ENCODE data around the gene DDX6. TPM values are rescaled to one million over a fixed set of nuclear protein-coding genes. Genes with fewer than 3 reads are reported as not detected.

DDX6 gene
- total and polyA plus RNA-seq, 2 of the 8 experiments (the other 6 are each of a cell fraction or from before 2014, with no cell fraction given): 29.8 to 181 TPM

DNA sequence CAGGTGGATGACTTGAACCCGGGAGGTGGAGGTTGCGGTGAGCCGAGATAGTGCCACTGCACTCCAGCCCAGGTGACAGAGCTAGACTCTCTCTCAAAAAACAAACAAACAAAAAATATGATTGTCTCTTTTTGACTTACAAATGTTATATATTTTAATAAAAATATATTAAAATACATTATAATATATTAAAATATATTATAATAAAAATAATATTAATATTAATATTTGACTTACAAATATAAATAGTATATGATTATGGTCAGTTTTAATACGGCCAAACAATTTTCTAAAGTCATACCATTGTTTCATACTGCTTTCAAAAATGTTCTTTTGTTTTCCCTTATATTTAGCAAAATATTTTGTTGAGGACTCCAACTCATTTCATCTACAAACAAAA, 27.2 kb upstream of the DDX6 start:
- H4K5ac ChIP-seq (ENCODE audit: insufficient read length, low read depth, low read length): no peak overlapping the region
- H3K56ac ChIP-seq (replicated peaks; ENCODE audit: insufficient read length, low read depth, low read length): no peak overlapping the region
- no peak overlapping the region for H4K8ac ChIP-seq (ENCODE audit: extremely low read depth, insufficient read depth, low read length)
- H3K79me1 ChIP-seq (ENCODE audit: low read depth, low read length): no peaks in the 10 kb centered on the region
- no peak overlapping the region for H2BK5ac ChIP-seq (ENCODE audit: low read depth, low read length)
- H3K18ac ChIP-seq (ENCODE audit: extremely low read depth, low read length): no peak overlapping the region
- H4K20me1 ChIP-seq (replicated peaks in 1 of 2; ENCODE audit: control insufficient read depth in 1 of 2, insufficient read depth in 2 of 2, low read length in 2 of 2): no peaks in the 10 kb centered on the region
- WGBS, 2 experiments (ENCODE audit: extremely low coverage in 1 of 2, insufficient coverage in 1 of 2, insufficient read length in 1 of 2, insufficient replicate concordance in 2 of 2, low coverage in 1 of 2, low lambda C conversion rate in 2 of 2, missing lambda C conversion rate in 1 of 2): 93% methylated on average over 4 of the region's 4 CpGs; no CpG with 5 or more reads in 1 of the 2 experiments
- H2AK5ac ChIP-seq (ENCODE audit: low read depth, low read length): no peak overlapping the region
- no peak overlapping the region for H3K23ac ChIP-seq (ENCODE audit: insufficient read length)
- no peak overlapping the region for H4K91ac ChIP-seq (replicated peaks; ENCODE audit: insufficient read length, low read length)
- peaks cover 0 to 7% (median 0%) of the 10 kb centered on the region in 4 experiments; a peak in 4 of 7 replicates for H3K4me1 ChIP-seq (replicated peaks in 1 of 4; ENCODE audit: control insufficient read depth in 3 of 4, insufficient read depth in 4 of 4, low read length in 3 of 4)
- H3K14ac ChIP-seq (ENCODE audit: insufficient read length): no peak overlapping the region
- no peaks in the 10 kb centered on the region for H3K23me2 ChIP-seq (ENCODE audit: low read depth, low read length)
- no peak overlapping the region for H3K4me2 ChIP-seq (ENCODE audit: insufficient read depth in 1 of 2, low read depth in 2 of 2, low read length in 2 of 2)
- no peak overlapping the region for H3K9ac ChIP-seq (replicated peaks in 1 of 4; ENCODE audit: extremely low read depth in 1 of 4, low read depth in 3 of 4, low read length in 3 of 4)
- H3K36me3 ChIP-seq (ENCODE audit: control insufficient read depth in 2 of 4, insufficient read depth in 4 of 4, low read length in 3 of 4): no peaks in the 10 kb centered on the region
- no peak overlapping the region for H3K4me3 ChIP-seq (ENCODE audit: extremely low read depth in 1 of 4, insufficient read depth in 2 of 4, low read depth in 3 of 4, low read length in 4 of 4)
- DNase-seq (ENCODE audit: low read depth in 1 of 2, low spot score in 2 of 2) (no peak), FAIRE-seq (no peak)
- no peak overlapping the region for H3K27ac ChIP-seq (ENCODE audit: low read depth, low read length)
- H2BK15ac ChIP-seq (ENCODE audit: low read length): no peak overlapping the region
- H2BK20ac ChIP-seq (ENCODE audit: low read length): no peak overlapping the region
- no peak overlapping the region for H2AFZ ChIP-seq (ENCODE audit: low read length)
- H3K79me2 ChIP-seq (ENCODE audit: control insufficient read depth in 1 of 2, insufficient read depth in 2 of 2, low read length in 2 of 2): no peaks in the 10 kb centered on the region
- no peak overlapping the region for H3K4ac ChIP-seq (replicated peaks; ENCODE audit: insufficient read length, low read depth, low read length)
- ChIA-PET CTCF (ENCODE audit: partially characterized antibody) (interaction anchor here (1.0 to 1.2 kb wide), 3 partner anchors 15 to 128 kb away, joined by 3 to 4 read pairs (median 3); no protein-coding TSS in a partner anchor), POLR2A (ENCODE audit: partially characterized antibody) (interaction anchor here (0.5 kb wide), 1 partner anchor 29 kb away, joined by 3 read pairs; no protein-coding TSS in a partner anchor)
- H3K9me3 ChIP-seq (ENCODE audit: insufficient read depth in 2 of 2, low read depth in 1 of 2, low read length in 1 of 2): no peaks in the 10 kb centered on the region
- H2BK120ac ChIP-seq (replicated peaks; ENCODE audit: low read depth, low read length): no peak overlapping the region
- H3K27me3 ChIP-seq (replicated peaks in 1 of 4; ENCODE audit: control insufficient read depth in 3 of 4, extremely low read depth in 1 of 4, insufficient read depth in 3 of 4, low read length in 3 of 4): no peaks in the 10 kb centered on the region
- no peak overlapping the region for H2BK12ac ChIP-seq (ENCODE audit: low read depth, low read length)
- TF ChIP-seq CBX8 (IDR thresholded peaks at IDR 0.05; ENCODE audit: borderline replicate concordance, low read depth, low read length) (no peak), YY1 (IDR thresholded peaks at IDR 0.05; ENCODE audit: low read depth, low read length) (no peak)
